ENCODE results near the gene RARB. TPM values are rescaled to one million over a fixed set of nuclear protein-coding genes. Genes with fewer than 3 reads are reported as not detected.

The RARB gene
- total and polyA plus RNA-seq, 9 of the 15 experiments (the other 6 are each of a cell fraction or from before 2014, with no cell fraction given) = 0.15 to 1.3 (median 0.27) TPM

DNA sequence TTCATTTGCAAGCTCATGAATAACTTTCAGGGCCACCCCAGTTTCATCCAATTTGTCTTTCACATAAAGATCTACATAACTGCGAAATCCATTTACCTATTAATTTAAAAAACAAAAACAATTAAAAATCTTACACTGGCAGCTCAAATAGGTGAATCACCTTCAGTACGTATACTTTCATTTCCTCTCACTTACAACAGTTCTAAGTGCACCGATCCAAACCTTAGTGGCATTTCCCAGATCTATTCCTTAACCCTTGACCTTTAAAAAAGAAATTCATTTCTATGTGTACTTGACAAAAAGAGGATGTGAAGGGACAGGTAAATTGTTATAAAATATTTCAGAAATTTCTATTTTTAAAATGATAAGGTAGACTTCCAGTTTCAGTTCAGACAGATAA lies 205.9 kb downstream of the RARB start (continued):
- TF ChIP-seq TOE1 (IDR thresholded peaks at IDR 0.05; ENCODE audit: borderline replicate concordance) (no peak), TOE1 (CRISPR knock-in tag; IDR thresholded peaks at IDR 0.05; ENCODE audit: borderline replicate concordance, low read depth) (no peak)

DNA sequence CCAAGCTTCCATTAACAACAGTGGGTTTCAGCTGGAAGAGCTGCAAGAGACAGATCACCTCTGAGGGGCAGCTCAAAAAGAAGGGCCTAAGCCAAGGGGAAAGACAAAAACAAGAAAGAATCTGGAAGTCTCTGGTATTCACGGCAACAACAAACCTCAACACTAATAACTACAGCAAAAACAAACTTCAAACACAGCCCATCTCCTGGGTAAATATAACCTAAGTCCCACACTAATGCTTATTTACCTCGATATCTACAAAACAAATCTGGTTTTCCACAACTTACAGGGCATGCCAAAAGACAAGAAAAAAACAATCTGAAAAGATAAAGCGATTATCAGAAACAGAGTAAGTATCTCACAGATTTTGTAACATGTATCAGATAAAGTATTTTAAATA lies 207.0 kb downstream of the RARB start:
- no peaks in the 10 kb centered on the region for H3K79me2 ChIP-seq (ENCODE audit: control insufficient read depth, insufficient read depth, low read length)
- no peaks in the 10 kb centered on the region for H3K4me1 ChIP-seq (replicated peaks in 1 of 2; ENCODE audit: control insufficient read depth in 2 of 2, insufficient read depth in 2 of 2, low read length in 2 of 2)
- no peak overlapping the region for H3K27ac ChIP-seq (ENCODE audit: extremely low read depth, low read depth, low read length)
- H3K36me3 ChIP-seq (ENCODE audit: control insufficient read depth, insufficient read depth, low read length) = peaks cover 78% of the 10 kb centered on the region
- ATAC-seq = no peak
- no peaks in the 10 kb centered on the region for H3K9me1 ChIP-seq (ENCODE audit: control insufficient read depth, insufficient read depth, low read length)
- no peak overlapping the region for H2AFZ ChIP-seq (ENCODE audit: low read depth, low read length)
- H3K9me3 ChIP-seq (replicated peaks; ENCODE audit: control insufficient read depth, insufficient read depth, low read depth, low read length) = no peaks in the 10 kb centered on the region
- no peak overlapping the region for H3K9ac ChIP-seq (ENCODE audit: insufficient read depth in 1 of 2, low read depth in 2 of 2, low read length in 2 of 2)
- intact Hi-C loops (cut with micrococcal nuclease) = no loop called here
- no peaks in the 10 kb centered on the region for H3K27me3 ChIP-seq (ENCODE audit: control insufficient read depth in 2 of 2, insufficient read depth in 2 of 2, low read length in 2 of 2)
- DNase-seq (ENCODE audit: extremely low read depth in 1 of 4, low spot score in 3 of 4) = no peak
- no peak overlapping the region for H3K4me3 ChIP-seq
- no TSS peak for BruUV-seq (replicated peaks)
- no peak for FAIRE-seq
- whole genome bisulfite sequencing (ENCODE audit: insufficient coverage, low coverage, missing lambda C conversion rate) = 93% methylated on average over 3 of the region's 3 CpGs
- H3K4me2 ChIP-seq (ENCODE audit: insufficient read depth, low read length) = no peak overlapping the region
- in situ Hi-C loops (cut with MboI) = no loop called here
- H4K20me1 ChIP-seq (replicated peaks; ENCODE audit: control insufficient read depth, insufficient read depth, low read length) = no peaks in the 10 kb centered on the region
- CTCF ChIA-PET (ENCODE audit: low intra/inter-chr PET ratio) = no interaction called here
- POLR2A ChIA-PET = no interaction called here
- TF ChIP-seq, protein P1, sequence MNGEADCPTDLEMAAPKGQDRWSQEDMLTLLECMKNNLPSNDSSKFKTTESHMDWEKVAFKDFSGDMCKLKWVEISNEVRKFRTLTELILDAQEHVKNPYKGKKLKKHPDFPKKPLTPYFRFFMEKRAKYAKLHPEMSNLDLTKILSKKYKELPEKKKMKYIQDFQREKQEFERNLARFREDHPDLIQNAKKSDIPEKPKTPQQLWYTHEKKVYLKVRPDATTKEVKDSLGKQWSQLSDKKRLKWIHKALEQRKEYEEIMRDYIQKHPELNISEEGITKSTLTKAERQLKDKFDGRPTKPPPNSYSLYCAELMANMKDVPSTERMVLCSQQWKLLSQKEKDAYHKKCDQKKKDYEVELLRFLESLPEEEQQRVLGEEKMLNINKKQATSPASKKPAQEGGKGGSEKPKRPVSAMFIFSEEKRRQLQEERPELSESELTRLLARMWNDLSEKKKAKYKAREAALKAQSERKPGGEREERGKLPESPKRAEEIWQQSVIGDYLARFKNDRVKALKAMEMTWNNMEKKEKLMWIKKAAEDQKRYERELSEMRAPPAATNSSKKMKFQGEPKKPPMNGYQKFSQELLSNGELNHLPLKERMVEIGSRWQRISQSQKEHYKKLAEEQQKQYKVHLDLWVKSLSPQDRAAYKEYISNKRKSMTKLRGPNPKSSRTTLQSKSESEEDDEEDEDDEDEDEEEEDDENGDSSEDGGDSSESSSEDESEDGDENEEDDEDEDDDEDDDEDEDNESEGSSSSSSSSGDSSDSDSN (IDR thresholded peaks at IDR 0.05; ENCODE audit: borderline replicate concordance in 1 of 2, low read depth in 2 of 2, low read length in 2 of 2) = no peak
- TF ChIP-seq YBX1 (IDR thresholded peaks at IDR 0.05) (no peak), BACH1 (tag; IDR thresholded peaks at IDR 0.05) (no peak), RBM14 (IDR thresholded peaks at IDR 0.05; ENCODE audit: borderline replicate concordance, insufficient read depth, low read depth, low read length) (no peak), RFX5 (IDR thresholded peaks at IDR 0.05; ENCODE audit: low read depth, low read length) (no peak), HDAC6 (IDR thresholded peaks at IDR 0.05; ENCODE audit: low read depth, low read length) (no peak), ZNF133 (CRISPR knock-in tag; IDR thresholded peaks at IDR 0.05) (no peak), ZKSCAN3 (CRISPR knock-in tag; IDR thresholded peaks at IDR 0.05) (no peak), HMG20A (CRISPR knock-in tag; conservative IDR thresholded peaks at IDR 0.05) (no peak), PCBP1 (IDR thresholded peaks at IDR 0.05; ENCODE audit: low read depth, low read length, poor library complexity, severe bottlenecking) (no peak), RBBP5 (IDR thresholded peaks at IDR 0.05; ENCODE audit: borderline replicate concordance, insufficient read depth, low read length, poor library complexity, severe bottlenecking) (no peak)
- TF ChIP-seq, protein P2, sequence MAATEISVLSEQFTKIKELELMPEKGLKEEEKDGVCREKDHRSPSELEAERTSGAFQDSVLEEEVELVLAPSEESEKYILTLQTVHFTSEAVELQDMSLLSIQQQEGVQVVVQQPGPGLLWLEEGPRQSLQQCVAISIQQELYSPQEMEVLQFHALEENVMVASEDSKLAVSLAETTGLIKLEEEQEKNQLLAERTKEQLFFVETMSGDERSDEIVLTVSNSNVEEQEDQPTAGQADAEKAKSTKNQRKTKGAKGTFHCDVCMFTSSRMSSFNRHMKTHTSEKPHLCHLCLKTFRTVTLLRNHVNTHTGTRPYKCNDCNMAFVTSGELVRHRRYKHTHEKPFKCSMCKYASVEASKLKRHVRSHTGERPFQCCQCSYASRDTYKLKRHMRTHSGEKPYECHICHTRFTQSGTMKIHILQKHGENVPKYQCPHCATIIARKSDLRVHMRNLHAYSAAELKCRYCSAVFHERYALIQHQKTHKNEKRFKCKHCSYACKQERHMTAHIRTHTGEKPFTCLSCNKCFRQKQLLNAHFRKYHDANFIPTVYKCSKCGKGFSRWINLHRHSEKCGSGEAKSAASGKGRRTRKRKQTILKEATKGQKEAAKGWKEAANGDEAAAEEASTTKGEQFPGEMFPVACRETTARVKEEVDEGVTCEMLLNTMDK (IDR thresholded peaks at IDR 0.05; ENCODE audit: borderline replicate concordance, insufficient read depth, low read depth, low read length, poor library complexity, severe bottlenecking) = no peak

Measured in K562 (cell line).